HG03571 (cell line): ENCODE data around the gene DNAJC5G.
"Not testable (repeated sequence)": the region's sequence is repeated elsewhere in the genome, so short reads cannot be mapped to it uniquely, and the experiment has no call there.

Experiments
- ATAC-seq: cut with Tn5 transposase; IDR thresholded peaks from one replicate; pipeline ENCODE4 v1.9.1; 2021; ENCODE audit not compliant: unreplicated experiment

DNAJC5G gene

DNA sequence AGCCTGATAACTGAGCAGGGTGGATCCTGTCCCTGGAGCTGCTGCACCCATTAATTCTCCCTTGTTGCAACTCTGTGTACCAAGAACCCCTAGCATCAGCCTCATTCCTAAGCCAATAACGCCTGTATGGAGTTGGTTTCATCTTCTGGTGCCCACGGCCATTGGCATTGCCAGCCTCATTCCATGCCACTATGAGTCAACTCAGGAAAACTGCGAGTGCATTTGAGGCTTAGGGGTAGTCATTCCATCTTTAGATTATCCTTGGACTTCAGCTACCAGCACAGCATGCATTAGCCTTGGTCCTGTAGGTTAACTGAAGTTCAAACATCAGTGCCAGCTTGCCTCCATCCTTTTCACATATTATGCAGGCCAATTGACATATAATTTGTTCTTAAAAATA lies 5.6 kb downstream of the DNAJC5G start:
- no peak for ATAC-seq

DNA sequence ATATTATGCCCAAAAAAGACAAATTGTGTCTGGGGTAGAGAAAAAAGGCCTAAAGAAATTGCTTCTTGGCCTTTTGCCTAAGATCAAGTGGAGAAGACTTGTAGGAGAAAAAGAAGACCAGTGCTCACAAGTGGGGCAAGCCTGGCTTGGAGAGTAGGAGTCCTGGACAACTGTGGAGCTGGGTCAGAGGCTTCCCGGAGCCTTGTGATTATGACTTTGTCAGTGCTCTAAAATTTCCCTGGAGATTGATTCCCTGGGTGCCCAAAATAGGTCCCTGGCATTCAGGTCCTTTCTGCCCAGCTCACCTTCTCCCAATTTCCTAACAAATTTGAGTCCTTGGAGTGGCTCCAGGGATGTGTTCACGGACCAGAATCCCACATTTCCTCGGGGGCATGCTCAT lies 6.2 kb downstream of the DNAJC5G start:
- ATAC-seq, result no peak

DNA sequence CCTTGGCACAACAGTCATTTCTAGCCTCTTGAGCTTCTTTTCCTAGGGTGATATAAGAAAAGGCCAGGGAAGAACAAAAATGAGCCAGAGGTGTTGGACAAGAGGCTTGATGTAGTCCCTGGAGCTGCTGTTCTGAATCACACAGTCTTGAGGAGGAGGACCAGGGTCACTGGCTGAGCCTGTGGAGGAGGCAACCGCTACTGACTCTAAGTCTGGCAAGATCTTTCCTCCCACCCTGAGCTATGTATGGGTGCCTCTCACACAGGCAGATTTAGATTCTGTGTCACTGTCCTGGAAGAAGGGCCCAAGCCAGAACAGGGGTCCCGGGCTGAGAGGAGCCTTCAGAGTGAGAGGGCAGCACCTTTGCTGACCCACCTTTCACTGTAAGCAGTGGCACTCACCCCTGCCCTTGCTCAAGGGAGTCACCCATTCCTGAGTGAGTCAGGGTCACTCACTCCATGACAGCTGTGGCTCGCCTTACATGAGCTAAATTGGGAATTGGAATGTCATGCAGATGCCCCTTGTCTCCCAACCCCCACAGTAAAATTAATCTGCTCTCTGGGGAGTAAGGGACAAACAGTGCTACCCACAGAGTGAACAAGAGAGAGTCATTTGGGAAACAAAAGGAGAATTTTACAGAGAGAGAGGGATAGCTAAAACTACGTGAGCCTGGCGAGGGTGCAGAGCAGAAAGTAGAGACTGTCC lies 6.8 kb downstream of the DNAJC5G start, which contains the start of gene TRIM54:
TRIM54 (plus strand) TSS at position 575 of the 705 bp plus-strand sequence. CDS start 303 bp downstream, outside the sequence.
- ATAC-seq, result no peak

DNA sequence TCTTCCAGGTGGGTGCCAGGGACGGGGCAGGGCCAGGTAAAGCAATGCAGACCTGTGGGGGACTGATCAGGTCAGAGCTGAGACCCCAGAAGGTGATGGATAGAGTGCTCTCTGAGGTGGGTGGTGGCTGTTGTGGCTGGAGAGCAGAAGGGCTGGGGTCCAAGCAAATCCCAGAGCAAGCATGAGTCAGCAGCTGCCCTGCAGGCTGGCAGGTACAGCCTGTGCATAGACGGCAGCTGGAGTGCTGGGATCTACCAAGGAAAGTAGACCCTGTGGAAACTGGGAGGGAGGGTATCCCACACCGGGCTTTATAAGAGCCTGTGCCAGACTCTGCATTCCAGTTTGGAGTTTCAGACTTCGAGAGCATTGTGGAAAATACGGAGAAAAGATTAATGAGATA lies 7.7 kb downstream of the DNAJC5G start:
- ATAC-seq, result no peak

DNA sequence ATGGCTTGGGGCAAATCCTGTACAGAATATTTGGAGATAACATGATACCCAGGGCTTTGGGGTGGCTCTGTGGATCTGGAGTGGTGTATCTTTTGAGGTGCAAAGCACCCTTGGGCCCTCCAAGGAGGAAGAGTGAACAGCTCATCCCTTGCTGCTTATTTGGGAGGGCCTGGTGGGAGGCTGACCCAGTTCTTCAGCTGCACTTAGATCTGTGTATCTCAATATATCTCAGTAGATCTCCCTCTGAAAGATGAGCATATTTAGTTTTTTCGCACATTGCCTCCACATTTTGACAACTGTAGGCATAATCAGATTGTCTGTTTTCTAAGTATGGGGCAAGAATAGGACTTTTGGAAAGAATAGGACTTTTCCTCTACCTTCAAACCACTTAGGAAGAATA lies 9.8 kb downstream of the DNAJC5G start:
- no peak for ATAC-seq

DNA sequence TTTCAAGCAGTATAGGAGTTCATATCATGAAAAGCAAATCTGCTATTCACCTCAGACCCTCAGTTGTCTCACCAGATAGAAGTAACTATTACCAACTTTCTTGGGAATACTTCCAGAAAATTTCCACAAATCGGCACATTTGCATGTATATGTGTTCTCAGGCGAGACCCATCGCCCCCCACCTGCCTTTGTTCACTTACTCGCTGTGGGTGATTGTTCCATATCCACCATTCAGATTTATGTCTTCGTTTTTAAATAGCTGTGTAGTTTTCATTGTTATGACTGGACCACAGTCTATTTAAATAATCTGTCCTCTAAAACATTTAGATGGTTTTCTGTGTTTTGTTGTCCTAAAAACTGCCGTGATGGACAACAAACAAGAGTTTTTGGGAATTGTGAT lies 10.2 kb downstream of the DNAJC5G start:
- ATAC-seq, result no peak

DNA sequence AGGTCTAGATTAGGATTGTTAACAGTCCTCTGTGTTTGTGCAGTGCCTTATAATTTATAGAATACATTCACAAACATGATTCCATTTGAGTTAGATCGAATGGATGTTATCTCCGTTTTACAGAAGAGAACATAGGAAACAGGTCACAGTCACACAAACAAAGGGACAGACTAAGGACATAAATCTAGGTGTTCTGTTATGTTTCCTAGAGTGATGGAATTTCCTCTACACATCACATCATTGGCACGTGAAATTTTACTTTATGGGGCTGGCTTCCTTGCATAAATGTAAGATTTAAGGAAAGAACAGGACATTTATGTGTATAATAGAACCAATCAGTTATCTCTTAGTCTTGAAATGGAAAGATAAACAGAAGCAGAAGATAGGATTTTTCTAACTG lies 13.4 kb downstream of the DNAJC5G start:
- no peak for ATAC-seq

DNA sequence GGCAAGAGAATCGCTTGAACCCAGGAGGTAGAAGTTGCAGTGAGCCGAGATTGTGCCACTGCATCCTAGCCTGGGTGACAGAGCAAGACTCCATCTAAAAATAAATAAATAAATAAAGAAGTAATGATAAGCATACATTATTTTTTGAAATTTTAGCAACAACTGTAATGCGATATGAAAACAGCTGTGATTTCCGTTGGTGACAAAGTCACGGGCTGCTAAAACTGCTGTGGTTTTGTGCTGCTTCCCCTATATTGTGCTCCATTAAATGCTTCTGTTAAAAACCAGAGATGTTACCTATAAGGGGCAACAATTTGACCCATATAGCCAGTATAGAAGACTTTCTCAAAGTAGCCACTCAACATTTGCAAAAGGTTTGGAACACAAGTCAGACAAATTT lies 15.3 kb downstream of the DNAJC5G start:
- ATAC-seq, result no peak

DNA sequence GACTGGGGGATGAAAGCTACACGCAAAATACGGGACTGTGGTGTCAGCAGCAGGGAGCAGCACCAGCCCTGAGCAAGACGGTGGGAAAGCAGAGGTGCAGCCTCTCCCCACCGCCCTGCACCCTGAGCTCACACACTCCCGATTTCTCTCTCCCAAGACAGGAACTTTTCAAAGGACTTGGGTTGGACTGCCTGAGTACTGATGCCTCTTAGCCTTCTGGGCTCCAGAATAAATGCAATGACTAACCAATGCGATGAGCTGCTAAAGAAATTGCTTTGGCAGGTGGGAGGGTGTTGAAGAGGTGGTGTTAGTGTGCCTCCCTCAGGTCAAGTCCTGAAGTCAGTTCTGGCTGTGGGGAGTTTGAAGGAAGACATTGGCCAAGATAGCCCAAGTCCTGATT lies 16.6 kb downstream of the DNAJC5G start:
- ATAC-seq, result no peak

DNA sequence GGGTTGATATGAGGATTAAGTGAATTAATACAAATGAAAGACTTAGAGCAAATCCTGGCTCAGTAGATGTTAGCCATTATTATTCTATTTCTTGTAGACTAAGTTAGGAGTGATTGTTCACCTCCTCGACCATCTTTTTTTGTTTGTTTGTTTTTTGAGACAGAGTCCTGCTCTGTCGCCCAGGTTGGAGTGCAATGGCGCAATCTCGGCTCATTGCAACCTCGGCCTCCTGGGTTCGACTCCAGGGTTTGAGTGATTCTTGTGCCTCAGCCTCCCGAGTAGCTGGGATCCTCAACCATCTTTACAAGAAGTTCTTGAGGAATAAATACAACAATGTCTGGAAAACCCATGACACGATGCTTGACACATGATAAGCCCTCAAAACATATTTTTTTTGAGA lies 19.7 kb downstream of the DNAJC5G start:
- no peak for ATAC-seq

DNA sequence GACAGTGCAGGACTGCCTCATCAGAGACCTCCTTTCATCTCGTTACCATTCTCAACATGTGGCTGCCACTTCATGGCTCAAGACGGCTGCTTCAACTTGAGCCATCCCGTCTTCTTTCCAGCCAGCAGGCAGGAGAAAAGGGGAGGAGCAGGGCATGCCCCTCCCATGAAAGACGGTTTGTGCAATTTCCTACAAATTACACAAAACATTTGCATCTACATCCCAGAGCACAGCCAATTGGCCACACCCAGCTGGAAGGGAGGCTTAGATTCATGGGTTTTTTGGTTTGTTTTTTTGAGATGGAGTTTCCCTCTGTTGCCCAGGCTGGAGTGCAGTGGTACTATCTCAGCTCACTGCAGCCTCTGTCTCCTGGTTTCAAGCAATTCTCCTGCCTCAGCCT lies 21.2 kb downstream of the DNAJC5G start:
- ATAC-seq, result no peak

DNA sequence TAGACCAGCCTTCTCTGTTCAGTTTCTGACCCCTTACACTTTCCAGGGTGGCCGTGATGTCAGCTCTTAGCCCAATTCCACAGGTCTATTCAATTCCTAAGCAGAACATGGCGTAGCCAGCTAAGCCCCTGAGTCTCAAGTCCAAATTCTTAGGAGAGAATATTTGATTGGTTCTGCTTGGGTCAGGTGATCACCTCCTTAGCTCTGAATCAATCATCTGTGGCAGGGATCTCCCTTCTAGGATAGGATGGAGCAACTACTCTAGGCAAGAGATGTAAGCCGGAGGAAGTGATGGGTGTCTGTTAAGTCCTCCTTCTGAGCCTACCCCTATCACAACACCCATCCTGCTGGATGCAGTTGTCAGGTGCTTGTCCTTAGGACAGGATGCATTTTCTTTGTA lies 22.0 kb downstream of the DNAJC5G start:
- ATAC-seq, result no peak

DNA sequence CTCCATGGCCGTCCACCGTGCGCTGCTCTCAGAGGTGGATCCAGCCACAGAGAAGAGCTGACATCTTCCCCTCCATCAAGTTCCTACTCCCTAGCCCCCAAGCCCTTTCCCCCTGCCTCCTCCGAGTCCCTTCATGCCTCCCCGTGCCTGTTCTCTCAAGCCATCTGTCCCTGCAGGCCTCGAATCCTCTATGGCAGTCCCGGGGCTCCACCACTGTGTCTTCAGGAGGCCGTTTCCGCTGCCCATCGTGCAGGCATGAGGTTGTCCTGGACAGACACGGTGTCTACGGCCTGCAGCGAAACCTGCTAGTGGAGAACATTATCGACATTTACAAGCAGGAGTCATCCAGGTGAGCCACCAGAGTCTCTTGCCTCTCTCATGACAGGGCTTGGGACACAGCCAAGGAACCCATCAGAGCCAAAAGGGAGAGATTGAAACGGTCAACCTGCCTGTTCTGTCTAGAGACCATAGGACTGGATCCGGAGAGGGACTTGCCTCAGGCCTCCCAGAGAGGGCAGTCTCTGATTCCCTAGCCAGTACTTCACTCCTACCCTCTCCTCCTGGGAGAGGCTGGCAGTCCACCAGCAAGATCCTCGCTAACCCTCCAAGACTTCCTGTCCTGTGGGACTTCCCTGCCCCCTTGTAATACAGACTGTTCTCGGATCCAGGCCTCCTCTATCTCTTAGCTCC lies 23.3 kb downstream of the DNAJC5G start:
- ATAC-seq, result no peak

DNA sequence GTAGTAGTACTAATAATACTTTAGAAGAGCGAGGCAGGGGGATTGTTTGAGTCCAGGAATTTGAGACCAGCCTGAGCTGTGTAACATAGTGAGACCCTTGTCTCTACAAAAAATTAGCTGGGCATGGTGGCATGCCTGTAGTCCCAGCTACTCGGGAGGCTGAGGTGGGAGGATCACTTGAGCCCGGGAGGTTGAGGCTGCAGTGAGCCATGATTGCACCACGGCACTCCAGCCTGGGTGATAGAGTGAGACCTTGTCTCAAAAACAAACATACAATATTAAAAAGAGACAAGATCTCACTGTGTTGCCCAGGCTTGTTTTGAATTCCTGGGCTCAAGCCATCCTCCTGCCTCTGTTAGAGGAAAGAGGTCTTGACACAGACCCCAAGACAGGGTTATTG lies 25.4 kb downstream of the DNAJC5G start:
- ATAC-seq, result not testable (repeated sequence)

DNA sequence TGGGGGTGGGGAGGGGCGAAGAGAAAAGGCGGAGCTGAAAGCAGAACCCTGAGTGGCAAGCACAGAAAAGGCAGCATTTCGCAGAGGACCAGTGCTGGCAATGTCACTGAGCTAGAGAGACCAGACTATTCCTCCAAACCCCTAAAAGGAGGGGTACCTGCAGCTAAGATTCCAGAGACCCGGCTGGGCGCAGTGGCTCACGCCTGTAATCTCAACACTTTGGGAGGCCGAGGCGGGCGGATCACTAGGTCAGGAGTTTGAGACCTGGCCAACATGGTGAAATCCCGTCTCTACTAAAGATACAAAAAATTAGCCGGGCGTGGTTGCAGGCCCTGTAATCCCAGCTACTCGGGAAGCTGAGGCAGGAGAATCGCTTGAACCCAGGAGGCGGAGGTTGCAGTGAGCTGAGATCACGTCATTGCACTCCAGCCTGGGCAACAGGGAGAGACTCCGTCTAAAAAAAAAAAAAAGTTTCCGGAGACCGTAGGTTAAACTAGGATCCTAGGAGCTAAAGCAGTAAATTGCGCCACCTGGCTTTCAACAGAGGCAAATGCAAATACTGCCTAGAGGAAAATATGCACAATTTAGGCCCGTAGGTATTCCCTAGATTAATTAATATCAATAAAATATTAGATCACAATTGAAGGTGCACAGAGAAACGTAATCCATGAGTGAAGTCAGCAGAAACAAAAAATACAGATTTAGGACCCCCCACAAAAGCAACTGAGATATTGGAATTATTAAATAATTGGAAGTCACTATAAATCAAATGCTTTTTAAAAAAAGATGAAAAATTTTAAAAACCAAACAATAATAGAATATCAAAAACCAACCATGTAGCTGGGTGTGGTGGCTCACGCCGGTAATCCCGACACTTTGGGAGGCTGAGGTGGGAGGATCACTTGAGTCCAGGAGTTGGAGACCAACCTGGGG lies 28.1 kb downstream of the DNAJC5G start:
- no peak for ATAC-seq

DNA sequence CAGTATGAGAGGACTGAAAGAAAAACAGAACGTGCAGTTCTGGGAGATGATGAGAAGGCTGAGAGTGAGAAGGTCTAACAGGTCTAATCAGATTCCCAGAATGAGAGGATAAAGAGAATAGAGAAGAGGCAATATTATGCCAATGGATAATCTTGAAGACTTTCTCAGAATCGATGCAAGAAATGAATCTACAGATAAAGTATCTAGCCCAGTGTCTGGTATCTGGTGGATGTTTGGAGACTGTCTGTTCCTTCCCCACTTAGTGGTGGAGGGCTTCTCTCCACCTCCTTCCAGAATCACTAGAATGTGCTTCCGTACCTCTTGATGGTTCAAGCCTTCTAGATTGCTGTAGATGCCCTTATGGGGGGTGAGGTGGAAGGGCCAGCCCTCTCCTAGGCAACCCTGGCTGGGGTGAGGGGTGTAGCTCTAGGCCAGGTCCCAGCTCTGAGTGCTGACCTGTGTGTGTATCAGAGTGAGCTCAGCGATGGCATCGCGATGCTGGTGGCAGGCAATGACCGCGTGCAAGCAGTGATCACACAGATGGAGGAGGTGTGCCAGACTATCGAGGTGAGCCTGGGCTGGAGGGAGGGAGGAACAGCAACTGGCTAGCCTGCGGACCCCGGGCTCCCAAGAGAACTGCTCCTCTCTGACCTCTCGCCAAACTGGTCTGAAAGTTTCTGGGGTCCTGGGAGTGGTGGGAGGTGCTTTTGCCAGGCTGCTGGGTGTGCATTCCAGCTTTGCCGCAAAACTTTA lies 29.4 kb downstream of the DNAJC5G start:
- no peak for ATAC-seq

DNA sequence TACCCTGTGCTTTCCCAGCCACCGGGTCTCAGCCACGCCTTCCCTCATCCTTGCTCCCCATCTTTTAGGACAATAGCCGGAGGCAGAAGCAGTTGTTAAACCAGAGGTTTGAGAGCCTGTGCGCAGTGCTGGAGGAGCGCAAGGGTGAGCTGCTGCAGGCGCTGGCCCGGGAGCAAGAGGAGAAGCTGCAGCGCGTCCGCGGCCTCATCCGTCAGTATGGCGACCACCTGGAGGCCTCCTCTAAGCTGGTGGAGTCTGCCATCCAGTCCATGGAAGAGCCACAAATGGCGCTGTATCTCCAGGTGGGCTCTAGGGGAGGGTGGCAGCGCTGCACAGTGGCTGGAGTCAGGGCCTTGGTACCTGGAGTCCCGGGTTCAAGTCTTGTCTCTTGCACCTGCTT lies 30.3 kb downstream of the DNAJC5G start:
- no peak for ATAC-seq

DNA sequence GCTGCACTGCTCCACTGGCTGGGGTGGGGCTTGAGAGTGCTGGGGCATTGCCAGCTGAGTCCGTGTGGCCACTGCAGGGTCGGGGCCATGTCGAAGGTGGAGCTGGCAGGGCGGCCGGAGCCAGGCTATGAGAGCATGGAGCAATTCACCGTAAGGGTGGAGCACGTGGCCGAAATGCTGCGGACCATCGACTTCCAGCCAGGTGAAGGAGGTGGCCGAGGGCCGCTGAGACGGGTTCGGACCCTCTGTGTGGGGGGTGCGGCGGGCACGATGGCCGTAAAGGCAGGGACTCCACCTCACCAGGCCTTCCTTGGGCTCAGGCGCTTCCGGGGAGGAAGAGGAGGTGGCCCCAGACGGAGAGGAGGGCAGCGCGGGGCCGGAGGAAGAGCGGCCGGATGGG lies 30.9 kb downstream of the DNAJC5G start:
- no peak for ATAC-seq

DNA sequence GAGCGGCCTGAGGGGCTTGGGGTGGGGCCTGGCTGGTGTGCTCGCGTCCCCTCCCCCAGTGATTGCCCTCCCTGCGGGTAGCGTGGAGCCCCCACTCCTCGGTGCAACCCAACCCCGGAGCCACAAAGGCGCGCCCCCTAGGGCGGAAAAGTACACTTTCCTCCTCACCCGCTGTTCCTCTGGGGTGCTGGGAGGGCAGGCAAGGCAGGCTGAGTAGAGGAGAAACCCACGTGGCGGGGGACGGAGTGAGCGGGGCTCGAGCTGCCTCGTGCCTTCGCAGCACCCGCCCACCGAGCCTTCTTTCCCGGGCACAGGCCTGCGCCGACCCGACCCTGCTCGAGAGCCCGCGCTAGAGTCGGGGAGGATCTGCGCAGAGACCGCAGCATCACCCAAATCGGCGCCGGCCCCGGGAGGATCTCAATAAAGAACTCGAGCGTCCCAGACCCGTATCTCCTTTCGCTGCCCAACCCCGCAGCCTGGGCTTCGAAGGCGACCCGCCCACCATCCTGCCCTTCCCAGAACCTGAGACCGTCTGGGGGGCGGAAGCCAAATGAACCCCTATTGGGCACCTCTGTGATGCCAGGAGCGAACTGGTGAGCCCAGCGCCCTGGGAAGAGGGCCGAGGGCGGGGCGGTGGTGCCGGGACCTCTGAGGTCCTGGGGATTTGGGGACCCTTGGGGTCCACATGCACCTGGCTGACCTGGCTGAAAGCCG lies 31.5 kb downstream of the DNAJC5G start:
- ATAC-seq, result no peak

DNA sequence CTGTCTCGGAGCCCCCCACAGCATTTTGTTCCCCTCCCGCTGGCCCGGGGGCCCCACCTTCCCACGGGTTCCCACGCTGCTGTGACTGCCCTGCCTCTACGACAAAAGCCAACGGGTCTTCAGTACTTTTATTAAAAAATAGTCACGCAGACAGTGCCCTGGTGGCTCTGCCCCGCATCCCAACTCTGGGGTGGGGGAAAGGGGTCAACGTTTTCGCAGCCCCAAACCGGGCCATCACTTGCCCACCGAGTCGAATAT lies 32.0 kb downstream of the DNAJC5G start:
- ATAC-seq, result no peak
